HG03520 (cell line): ENCODE measurements around the gene MSN.
A peak's percentile ranks its signal among the peaks of the same experiment; 100 is the strongest.
"Not testable (repeated sequence)": the region's sequence is repeated elsewhere in the genome, so short reads cannot be mapped to it uniquely, and the experiment has no call there.

Experiments used
- ATAC-seq: cut with Tn5 transposase; IDR thresholded peaks from one replicate; pipeline ENCODE4 v1.9.1; 2021; ENCODE audit warnings: mild to moderate bottlenecking, moderate library complexity; ENCODE audit not compliant: unreplicated experiment

Gene MSN

GRCh38 chrX:65712005-65712806 lies 44.8 kb downstream of the MSN start:
- no peak for ATAC-seq

GRCh38 chrX:65718538-65718937 lies 51.1 kb downstream of the MSN start:
- no peak for ATAC-seq

- no peak for ATAC-seq
Observed at GRCh38 chrX:65720381-65720964, 53.0 kb downstream of the MSN start.

- peak; percentile 76 for ATAC-seq
Observed at GRCh38 chrX:65723706-65724105, 56.3 kb downstream of the MSN start.

GRCh38 chrX:65726715-65727114 lies 59.3 kb downstream of the MSN start:
- ATAC-seq = no peak

- ATAC-seq = no peak
Observed at GRCh38 chrX:65731684-65732289, 64.3 kb downstream of the MSN start.

- no peak for ATAC-seq
Observed at GRCh38 chrX:65740909-65741308, 73.5 kb downstream of the MSN start.

- no peak for ATAC-seq
Observed at GRCh38 chrX:65741823-65742222, 74.4 kb downstream of the MSN start.

GRCh38 chrX:65744965-65745364 lies 77.5 kb downstream of the MSN start:
- no peak for ATAC-seq

- ATAC-seq = peak; percentile 68
Observed at GRCh38 chrX:65745427-65745826, 78.0 kb downstream of the MSN start.

GRCh38 chrX:65745992-65746391 lies 78.5 kb downstream of the MSN start:
- no peak for ATAC-seq

GRCh38 chrX:65750674-65751469 lies 83.4 kb downstream of the MSN start:
- ATAC-seq = peak; percentile 68

GRCh38 chrX:65751519-65751918 lies 84.1 kb downstream of the MSN start:
- no peak for ATAC-seq

GRCh38 chrX:65752294-65752693 lies 84.8 kb downstream of the MSN start:
- no peak for ATAC-seq

- no peak for ATAC-seq
Observed at GRCh38 chrX:65755786-65756185, 88.3 kb downstream of the MSN start.

GRCh38 chrX:65757943-65758342 lies 90.5 kb downstream of the MSN start:
- no peak for ATAC-seq

GRCh38 chrX:65758505-65758904 lies 91.1 kb downstream of the MSN start:
- no peak for ATAC-seq

GRCh38 chrX:65759525-65759924 lies 92.1 kb downstream of the MSN start:
- ATAC-seq = not testable (repeated sequence)

GRCh38 chrX:65769564-65770292 lies 102.3 kb downstream of the MSN start:
- no peak for ATAC-seq

- ATAC-seq = no peak
Observed at GRCh38 chrX:65772842-65773241, 105.4 kb downstream of the MSN start.

- ATAC-seq = no peak
Observed at GRCh38 chrX:65781845-65782244, 114.4 kb downstream of the MSN start.
